Measurements from ENCODE around the gene C2CD5. TPM values are rescaled to one million over a fixed set of nuclear protein-coding genes. Genes with fewer than 3 reads are reported as not detected.

The C2CD5 gene
- total RNA-seq, 1 experiment from 2014 or later = 15.9 TPM

GRCh38 chr12:22477166-22477893 is 67.0 kb downstream of the C2CD5 start:
- ChIA-PET CTCF (no interaction called here), POLR2A (no interaction called here)
- Histone ChIP-seq H3K4me1 (ENCODE audit: control insufficient read depth, insufficient read depth, low read length) (no peaks in the 10 kb centered on the region), H3K27me3 (ENCODE audit: control insufficient read depth, insufficient read depth, low read length) (no peaks in the 10 kb centered on the region), H3K27ac (ENCODE audit: low read length) (no peak overlapping the region), H3K4me3 (ENCODE audit: low read depth in 2 of 2, low read length in 2 of 2) (no peak overlapping the region), H3K36me3 (ENCODE audit: control insufficient read depth, insufficient read depth, low read length) (no peaks in the 10 kb centered on the region; the same call in none of the 2 replicates), H3K9me3 (ENCODE audit: control insufficient read depth, insufficient read depth, low read depth, low read length) (no peaks in the 10 kb centered on the region)
- ATAC-seq (no peak), DNase-seq (ENCODE audit: low read depth, low spot score) (no peak)
- TF ChIP-seq CTCF (IDR thresholded peaks at IDR 0.05) = no peak
- no peak for TF ChIP-seq REST (IDR thresholded peaks at IDR 0.05; ENCODE audit: insufficient read depth in 1 of 2, low read depth in 2 of 2, low read length in 1 of 2)
- no peak for TF ChIP-seq SIN3A (IDR thresholded peaks at IDR 0.05; ENCODE audit: borderline replicate concordance, insufficient read depth, low read depth, low read length)
- TF ChIP-seq TCF7L2 (IDR thresholded peaks at IDR 0.05; ENCODE audit: low read depth, low read length) = no peak
- no peak for TF ChIP-seq POLR2AphosphoS5 (IDR thresholded peaks at IDR 0.05; ENCODE audit: low read depth, low read length)
- intact Hi-C loops (cut with micrococcal nuclease; ENCODE audit: unreplicated experiment) = no loop called here
- no TSS peak for BruUV-seq (replicated peaks)
- in situ Hi-C loops (cut with HindIII; ENCODE audit: low pct_unique_long_range_greater_than_20kb, low sequenced_read_pairs) = no loop called here

GRCh38 chr12:22476133-22476532 is 68.2 kb downstream of the C2CD5 start:
- ATAC-seq (no peak), DNase-seq (ENCODE audit: low read depth, low spot score) (no peak)
- no TSS peak for BruUV-seq (replicated peaks)
- Histone ChIP-seq H3K4me1 (ENCODE audit: control insufficient read depth, insufficient read depth, low read length) (no peaks in the 10 kb centered on the region), H3K27me3 (ENCODE audit: control insufficient read depth, insufficient read depth, low read length) (no peaks in the 10 kb centered on the region), H3K36me3 (ENCODE audit: control insufficient read depth, insufficient read depth, low read length) (no peaks in the 10 kb centered on the region; the same call in 1 of the 2 replicates), H3K27ac (ENCODE audit: low read length) (no peak overlapping the region), H3K4me3 (ENCODE audit: low read depth in 2 of 2, low read length in 2 of 2) (no peak overlapping the region), H3K9me3 (ENCODE audit: control insufficient read depth, insufficient read depth, low read depth, low read length) (no peaks in the 10 kb centered on the region)
- intact Hi-C loops (cut with micrococcal nuclease; ENCODE audit: unreplicated experiment) (no loop called here), in situ Hi-C loops (cut with HindIII; ENCODE audit: low pct_unique_long_range_greater_than_20kb, low sequenced_read_pairs) (no loop called here)
- CTCF ChIA-PET = no interaction called here
- POLR2A ChIA-PET = interaction anchor here (0.5 kb wide), 1 partner anchor 22 kb away, joined by 3 read pairs; no protein-coding TSS in a partner anchor
- TF ChIP-seq POLR2AphosphoS5 (IDR thresholded peaks at IDR 0.05; ENCODE audit: low read depth, low read length) = no peak
- TF ChIP-seq REST (IDR thresholded peaks at IDR 0.05; ENCODE audit: insufficient read depth in 1 of 2, low read depth in 2 of 2, low read length in 1 of 2) = no peak
- TF ChIP-seq TCF7L2 (IDR thresholded peaks at IDR 0.05; ENCODE audit: low read depth, low read length) = no peak
- no peak for TF ChIP-seq SIN3A (IDR thresholded peaks at IDR 0.05; ENCODE audit: borderline replicate concordance, insufficient read depth, low read depth, low read length)
- no peak for TF ChIP-seq CTCF (IDR thresholded peaks at IDR 0.05)
